DND-41 (cell line): ENCODE results near the gene MEPCE.

ENCODE experiments used
- ATAC-seq: fragments of 200-7000 bp; cut with Tn5 transposase; 3 replicates; pipeline ENCODE4 v1.9.1; 2021; ENCODE audit warnings: low read depth; ENCODE audit not compliant: insufficient read depth
- DNase-seq: peaks from one replicate; pipeline ENCODE4 v3.0.0-alpha.2; 2020
- H2AFZ ChIP-seq: 2 replicates; pipeline ENCODE4 v1.6.0; 2012; ENCODE audit warnings: low read depth, low read length
- H3K27ac ChIP-seq: 2 replicates; pipeline ENCODE4 v1.5.1; 2012; ENCODE audit warnings: low read length, inconsistent platforms
- H3K27me3 ChIP-seq: fragments of 200-600 bp; sonication (generic); 2 replicates; pipeline ENCODE4 v1.6.0; 2012; ENCODE audit warnings: low read length, mild to moderate bottlenecking, inconsistent platforms; ENCODE audit not compliant: insufficient read depth, poor library complexity
- H3K36me3 ChIP-seq: 2 replicates; pipeline ENCODE4 v1.5.1; 2012; ENCODE audit warnings: low read length, inconsistent platforms; ENCODE audit not compliant: insufficient read depth
- H3K4me1 ChIP-seq: 2 replicates; pipeline ENCODE4 v1.5.1; 2012; ENCODE audit warnings: mild to moderate bottlenecking, low read length; ENCODE audit not compliant: insufficient read depth
- H3K4me2 ChIP-seq: 2 replicates; pipeline ENCODE4 v1.6.0; 2012; ENCODE audit warnings: mild to moderate bottlenecking, moderate library complexity, low read length, inconsistent platforms; ENCODE audit not compliant: insufficient read depth
- H3K4me3 ChIP-seq, 2 experiments: fragments of 200-600 bp in 1 of 2; shearing (Covaris generic) in 1 of 2; 2 replicates each; pipeline ENCODE4 v1.5.1; 2012 to 2016; ENCODE audit warnings: inconsistent platforms in 2 of 2, low read length in 2 of 2, mild to moderate bottlenecking in 2 of 2, low read depth in 1 of 2, moderate library complexity in 1 of 2
- H3K79me2 ChIP-seq: 2 replicates; pipeline ENCODE4 v1.6.0; 2012; ENCODE audit warnings: low read length, inconsistent platforms; ENCODE audit not compliant: insufficient read depth
- H3K9ac ChIP-seq: 2 replicates; pipeline ENCODE4 v1.6.0; 2012; ENCODE audit warnings: low read depth, mild to moderate bottlenecking, inconsistent platforms, low read length, moderate library complexity
- H3K9me3 ChIP-seq: 2 replicates; pipeline ENCODE4 v1.5.1; 2012; ENCODE audit warnings: low read length, moderate library complexity, mild to moderate bottlenecking, inconsistent platforms; ENCODE audit not compliant: insufficient read depth, severe bottlenecking
- H4K20me1 ChIP-seq: 2 replicates; pipeline ENCODE4 v1.6.0; 2012; ENCODE audit warnings: low read length; ENCODE audit not compliant: insufficient read depth
- EZH2 ChIP-seq: IDR thresholded peaks from 3 replicates; pipeline ENCODE4 v1.6.1; 2012; ENCODE audit warnings: borderline replicate concordance, low read depth, mild to moderate bottlenecking, moderate library complexity, low read length, inconsistent platforms; ENCODE audit not compliant: severe bottlenecking
- TF ChIP-seq, protein P1 (sequence below): IDR thresholded peaks from 2 replicates; pipeline ENCODE4 v1.5.1; 2012; ENCODE audit warnings: borderline replicate concordance, low read length, moderate library complexity, mild to moderate bottlenecking; ENCODE audit not compliant: poor library complexity, severe bottlenecking; ENCODE audit errors: extremely low read depth

Gene MEPCE

DNA sequence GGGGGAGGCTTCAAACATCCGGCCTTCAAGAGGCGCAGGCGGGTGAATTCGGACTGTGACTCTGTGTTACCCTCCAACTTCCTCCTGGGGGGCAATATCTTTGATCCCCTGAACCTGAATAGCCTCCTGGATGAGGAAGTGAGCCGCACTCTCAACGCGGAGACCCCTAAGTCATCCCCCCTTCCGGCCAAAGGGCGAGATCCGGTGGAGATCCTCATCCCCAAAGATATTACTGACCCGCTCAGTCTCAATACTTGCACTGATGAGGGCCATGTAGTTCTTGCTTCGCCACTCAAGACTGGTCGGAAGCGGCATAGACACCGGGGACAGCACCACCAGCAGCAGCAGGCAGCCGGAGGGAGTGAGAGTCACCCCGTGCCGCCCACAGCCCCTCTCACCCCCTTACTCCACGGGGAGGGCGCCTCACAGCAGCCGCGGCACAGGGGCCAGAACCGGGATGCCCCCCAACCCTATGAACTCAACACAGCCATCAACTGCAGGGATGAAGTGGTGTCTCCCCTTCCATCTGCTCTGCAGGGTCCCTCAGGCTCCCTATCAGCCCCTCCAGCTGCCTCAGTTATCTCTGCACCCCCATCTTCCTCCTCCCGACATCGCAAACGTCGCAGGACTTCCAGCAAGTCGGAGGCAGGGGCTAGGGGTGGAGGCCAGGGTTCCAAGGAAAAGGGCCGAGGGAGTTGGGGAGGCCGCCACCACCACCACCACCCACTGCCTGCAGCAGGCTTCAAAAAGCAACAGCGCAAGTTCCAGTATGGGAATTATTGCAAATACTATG is 1.1 kb downstream of the MEPCE start:
- Histone ChIP-seq H3K79me2 (peaks cover 60% of the 10 kb centered on the region), H3K27ac (peak overlapping the region; percentile 100), H3K9ac (peak overlapping the region; percentile 98), H3K9me3 (no peaks in the 10 kb centered on the region), H3K36me3 (peaks cover 54% of the 10 kb centered on the region), H3K27me3 (no peaks in the 10 kb centered on the region), H3K4me3 (peak overlapping the region; percentile 66; a peak in 3 of 4 replicates), H3K4me2 (peak overlapping the region; percentile 87), H4K20me1 (peaks cover 47% of the 10 kb centered on the region), H2AFZ (no peak overlapping the region), H3K4me1 (peaks cover 58% of the 10 kb centered on the region)
- ATAC-seq: no peak
- DNase-seq: no peak
- TF ChIP-seq, protein P1, sequence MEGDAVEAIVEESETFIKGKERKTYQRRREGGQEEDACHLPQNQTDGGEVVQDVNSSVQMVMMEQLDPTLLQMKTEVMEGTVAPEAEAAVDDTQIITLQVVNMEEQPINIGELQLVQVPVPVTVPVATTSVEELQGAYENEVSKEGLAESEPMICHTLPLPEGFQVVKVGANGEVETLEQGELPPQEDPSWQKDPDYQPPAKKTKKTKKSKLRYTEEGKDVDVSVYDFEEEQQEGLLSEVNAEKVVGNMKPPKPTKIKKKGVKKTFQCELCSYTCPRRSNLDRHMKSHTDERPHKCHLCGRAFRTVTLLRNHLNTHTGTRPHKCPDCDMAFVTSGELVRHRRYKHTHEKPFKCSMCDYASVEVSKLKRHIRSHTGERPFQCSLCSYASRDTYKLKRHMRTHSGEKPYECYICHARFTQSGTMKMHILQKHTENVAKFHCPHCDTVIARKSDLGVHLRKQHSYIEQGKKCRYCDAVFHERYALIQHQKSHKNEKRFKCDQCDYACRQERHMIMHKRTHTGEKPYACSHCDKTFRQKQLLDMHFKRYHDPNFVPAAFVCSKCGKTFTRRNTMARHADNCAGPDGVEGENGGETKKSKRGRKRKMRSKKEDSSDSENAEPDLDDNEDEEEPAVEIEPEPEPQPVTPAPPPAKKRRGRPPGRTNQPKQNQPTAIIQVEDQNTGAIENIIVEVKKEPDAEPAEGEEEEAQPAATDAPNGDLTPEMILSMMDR: no peak
- TF ChIP-seq EZH2: no peak

DNA sequence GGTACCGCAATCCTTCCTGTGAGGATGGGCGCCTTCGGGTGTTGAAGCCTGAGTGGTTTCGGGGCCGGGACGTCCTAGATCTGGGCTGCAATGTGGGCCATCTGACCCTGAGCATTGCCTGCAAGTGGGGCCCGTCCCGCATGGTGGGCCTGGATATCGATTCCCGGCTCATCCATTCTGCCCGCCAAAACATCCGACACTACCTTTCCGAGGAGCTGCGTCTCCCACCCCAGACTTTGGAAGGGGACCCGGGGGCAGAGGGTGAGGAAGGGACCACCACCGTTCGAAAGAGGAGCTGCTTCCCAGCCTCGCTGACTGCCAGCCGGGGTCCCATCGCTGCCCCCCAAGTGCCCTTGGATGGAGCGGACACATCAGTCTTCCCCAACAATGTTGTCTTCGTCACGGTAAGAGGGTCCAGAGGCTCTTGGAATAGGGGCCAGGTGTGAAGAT is 1.7 kb downstream of the MEPCE start:
- H3K27me3 ChIP-seq: no peaks in the 10 kb centered on the region
- H3K9ac ChIP-seq: peak overlapping the region; percentile 98
- no peak for TF ChIP-seq EZH2
- TF ChIP-seq, protein P1: no peak
- peaks cover 58% of the 10 kb centered on the region for H3K36me3 ChIP-seq
- H3K27ac ChIP-seq: peak overlapping the region; percentile 100
- peaks cover 58% of the 10 kb centered on the region for H3K4me1 ChIP-seq
- H3K4me3 ChIP-seq: peak overlapping the region in 1 of 2 experiments; percentile 66; a peak in 3 of 4 replicates
- no peak overlapping the region for H2AFZ ChIP-seq
- H3K4me2 ChIP-seq: peak overlapping the region; percentile 87
- H3K9me3 ChIP-seq: no peaks in the 10 kb centered on the region
- no peak for ATAC-seq
- DNase-seq: no peak
- H3K79me2 ChIP-seq: peaks cover 67% of the 10 kb centered on the region
- H4K20me1 ChIP-seq: peaks cover 47% of the 10 kb centered on the region

DNA sequence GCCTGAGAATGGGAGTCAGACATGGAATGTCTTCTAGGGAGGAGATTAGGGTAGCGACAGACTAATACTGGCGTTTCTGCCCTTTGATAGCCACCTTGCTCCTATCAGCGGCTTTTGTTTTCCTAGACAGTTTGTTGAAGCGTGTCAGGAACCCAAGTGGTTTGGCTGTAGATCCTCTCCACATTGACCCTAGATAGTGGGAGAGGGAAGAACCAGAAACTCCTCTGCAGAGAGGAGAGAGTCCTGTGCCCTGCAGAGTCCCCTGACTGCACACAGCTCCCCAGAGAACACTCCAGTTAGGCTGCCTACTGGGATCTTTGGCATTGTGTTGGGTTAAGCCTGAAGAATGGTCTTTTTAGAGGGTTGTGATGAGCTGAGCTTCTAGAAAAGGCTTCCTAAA is 2.4 kb downstream of the MEPCE start:
- ATAC-seq: no peak
- H3K27ac ChIP-seq: peak overlapping the region; percentile 100
- H3K79me2 ChIP-seq: peaks cover 67% of the 10 kb centered on the region
- no peaks in the 10 kb centered on the region for H3K27me3 ChIP-seq
- peak overlapping the region; percentile 87 for H3K4me2 ChIP-seq
- H3K9me3 ChIP-seq: no peaks in the 10 kb centered on the region
- no peak for DNase-seq
- H4K20me1 ChIP-seq: peaks cover 47% of the 10 kb centered on the region
- H3K36me3 ChIP-seq: peaks cover 58% of the 10 kb centered on the region
- TF ChIP-seq, protein P1: no peak
- no peak for TF ChIP-seq EZH2
- peak overlapping the region in 1 of 2 experiments; percentile 66; a peak in 2 of 4 replicates for H3K4me3 ChIP-seq
- H3K4me1 ChIP-seq: peaks cover 63% of the 10 kb centered on the region
- H3K9ac ChIP-seq: peak overlapping the region; percentile 98
- H2AFZ ChIP-seq: no peak overlapping the region
